Measurements from ENCODE around the gene NFE2L3.
"Not testable (repeated sequence)": the region's sequence is repeated elsewhere in the genome, so short reads cannot be mapped to it uniquely, and the experiment has no call there.

The NFE2L3 gene

GRCh38 chr7:26185844-26186180 is 33.8 kb downstream of the NFE2L3 start:
- no peak for DNase-seq (ENCODE audit: low read depth in 2 of 2, low spot score in 1 of 2)

GRCh38 chr7:26186364-26187311 is 34.6 kb downstream of the NFE2L3 start:
- DNase-seq (ENCODE audit: low read depth in 2 of 2, low spot score in 1 of 2): no peak

- DNase-seq (ENCODE audit: low read depth in 2 of 2, low spot score in 1 of 2): no peak
Measured at GRCh38 chr7:26187380-26188205, 35.6 kb downstream of the NFE2L3 start.

- no peak for DNase-seq (ENCODE audit: low read depth in 2 of 2, low spot score in 1 of 2)
Measured at GRCh38 chr7:26188206-26188956, 36.4 kb downstream of the NFE2L3 start.

GRCh38 chr7:26188957-26189541 is 37.1 kb downstream of the NFE2L3 start:
- no peak for DNase-seq (ENCODE audit: low read depth in 2 of 2, low spot score in 1 of 2)

GRCh38 chr7:26189697-26190096 is 37.7 kb downstream of the NFE2L3 start:
- no peak for DNase-seq (ENCODE audit: low read depth in 2 of 2, low spot score in 1 of 2)

GRCh38 chr7:26190417-26190869 is 38.4 kb downstream of the NFE2L3 start:
- no peak for DNase-seq (ENCODE audit: low read depth in 2 of 2, low spot score in 1 of 2)

- DNase-seq (ENCODE audit: low read depth in 2 of 2, low spot score in 1 of 2): no peak
Measured at GRCh38 chr7:26191233-26191973, 39.4 kb downstream of the NFE2L3 start.

- no peak for DNase-seq (ENCODE audit: low read depth in 2 of 2, low spot score in 1 of 2)
Measured at GRCh38 chr7:26191974-26192479, 40.0 kb downstream of the NFE2L3 start.

GRCh38 chr7:26192485-26193087 is 40.6 kb downstream of the NFE2L3 start:
- DNase-seq (ENCODE audit: low read depth in 2 of 2, low spot score in 1 of 2): no peak

GRCh38 chr7:26193432-26194207 is 41.6 kb downstream of the NFE2L3 start:
- no peak for DNase-seq (ENCODE audit: low read depth in 2 of 2, low spot score in 1 of 2)

GRCh38 chr7:26194764-26195163 is 42.8 kb downstream of the NFE2L3 start:
- not testable (repeated sequence) for DNase-seq (ENCODE audit: low read depth in 2 of 2, low spot score in 1 of 2)

GRCh38 chr7:26195182-26195581 is 43.2 kb downstream of the NFE2L3 start:
- no peak for DNase-seq (ENCODE audit: low read depth in 2 of 2, low spot score in 1 of 2)

- no peak for DNase-seq (ENCODE audit: low read depth in 2 of 2, low spot score in 1 of 2)
Measured at GRCh38 chr7:26195867-26196657, 44.1 kb downstream of the NFE2L3 start.

- DNase-seq (ENCODE audit: low read depth in 2 of 2, low spot score in 1 of 2): no peak
Measured at GRCh38 chr7:26197153-26198115, 45.4 kb downstream of the NFE2L3 start.

- DNase-seq (ENCODE audit: low read depth in 2 of 2, low spot score in 1 of 2): no peak
Measured at GRCh38 chr7:26198133-26198780, 46.3 kb downstream of the NFE2L3 start.

All from stimulated activated CD8-positive, alpha-beta memory T cell treated with anti-CD3 and anti-CD28 coated beads, Interleukin-4, amount 100 ng/mL, for 4 hours (primary cell).